H1 (cell line): Measurements from ENCODE around the gene MVD. TPM values are rescaled to one million over a fixed set of nuclear protein-coding genes. Genes with fewer than 3 reads are reported as not detected.
A peak's percentile ranks its signal among the peaks of the same experiment; 100 is the strongest.

Experiments
- BACH1 ChIP-seq: IDR thresholded peaks from 2 replicates; pipeline ENCODE4 v1.6.1; 2012; ENCODE audit warnings: low read length, improper control_type of control experiment
- CBX5 ChIP-seq: fragments of 300-800, 300-1000 bp; sonication (generic); IDR thresholded peaks from 2 replicates; pipeline ENCODE4 v1.7.1; 2016; ENCODE audit warnings: antibody characterized with exemption, low read length, low read depth
- GABPA ChIP-seq: IDR thresholded peaks from 2 replicates; pipeline ENCODE4 v1.6.1; 2011; ENCODE audit warnings: mild to moderate bottlenecking, low read length, moderate library complexity, borderline replicate concordance; ENCODE audit not compliant: insufficient read depth
- NANOG ChIP-seq: IDR thresholded peaks from 2 replicates; pipeline ENCODE4 v1.6.1; 2011; ENCODE audit warnings: low read length, low read depth, mild to moderate bottlenecking, inconsistent platforms; ENCODE audit not compliant: insufficient read depth, poor library complexity, severe bottlenecking
- NRF1 ChIP-seq: IDR thresholded peaks from 2 replicates; pipeline ENCODE4 v1.6.1; 2011; ENCODE audit warnings: mild to moderate bottlenecking, low read depth, low read length, improper control_type of control experiment
- PHF8 ChIP-seq: fragments of 200-600 bp; sonication (generic); conservative IDR thresholded peaks from 2 replicates; pipeline ENCODE4 v1.7.1; 2012; ENCODE audit warnings: low read depth, mild to moderate bottlenecking, inconsistent platforms, low read length, moderate library complexity
- POLR2A ChIP-seq, 2 experiments: IDR thresholded peaks; 1 replicate in 1 of 2; 2 replicates in 1 of 2; pipeline ENCODE4 v1.6.1; 2011; ENCODE audit warnings: low read depth in 2 of 2, low read length in 2 of 2, mild to moderate bottlenecking in 2 of 2; ENCODE audit errors: control extremely low read depth in 1 of 2
- RBBP5 ChIP-seq: IDR thresholded peaks from 2 replicates; pipeline ENCODE4 v1.7.1; 2012; ENCODE audit warnings: low read depth, mild to moderate bottlenecking, inconsistent platforms, low read length, moderate library complexity, borderline replicate concordance
- RXRA ChIP-seq: IDR thresholded peaks from 2 replicates; pipeline ENCODE4 v1.6.1; 2011; ENCODE audit warnings: low read depth, mild to moderate bottlenecking, low read length, moderate library complexity; ENCODE audit not compliant: insufficient read depth
- SIRT6 ChIP-seq: IDR thresholded peaks from one replicate; pipeline ENCODE4 v1.7.1; 2012; ENCODE audit warnings: low read length, inconsistent platforms
- SP2 ChIP-seq: IDR thresholded peaks from 2 replicates; pipeline ENCODE4 v1.6.1; 2012; ENCODE audit warnings: mild to moderate bottlenecking, low read length, inconsistent platforms
- TAF1 ChIP-seq: IDR thresholded peaks from 2 replicates; pipeline ENCODE4 v1.6.1; 2011; ENCODE audit warnings: mild to moderate bottlenecking, low read depth, low read length
- TBP ChIP-seq: IDR thresholded peaks from 2 replicates; pipeline ENCODE4 v1.6.1; 2011; ENCODE audit warnings: low read depth, low read length, improper control_type of control experiment
- TCF12 ChIP-seq: IDR thresholded peaks from 2 replicates; pipeline ENCODE4 v1.6.1; 2011; ENCODE audit warnings: low read depth, mild to moderate bottlenecking, low read length
- TEAD4 ChIP-seq: IDR thresholded peaks from 2 replicates; pipeline ENCODE4 v1.6.1; 2012; ENCODE audit warnings: low read depth, low read length, inconsistent platforms, mixed read lengths
- YY1 ChIP-seq: IDR thresholded peaks from 2 replicates; pipeline ENCODE4 v1.6.1; 2011; ENCODE audit warnings: low read depth, mild to moderate bottlenecking, low read length
- polyA plus RNA-seq, 7 experiments: library from polyadenylated mRNA; depleted of rRNA in 3 of 7; stranded (reverse) in 5 of 7; unstranded in 2 of 7; fragments of >200 nt in 5 of 7; fragments of 200-250 nt in 2 of 7; gene quantifications; 1 replicate in 5 of 7; 2 replicates in 1 of 7; 4 replicates in 1 of 7; pipeline versions ENCODE4 v1.2.1 to v1.2.3, GENCODE V29; 2011 to 2013; ENCODE audit warnings: missing spikeins in 2 of 7, mixed read lengths in 2 of 7
- total RNA-seq: library from RNA; stranded (reverse); fragmentation: NEBNext Ultra II Directional; extraction: Animal tissue kit (Norgen Biotek cat#: 25700); gene quantifications from 2 replicates; pipeline ENCODE4 v1.2.1, GENCODE V29; 2021
- TF ChIP-seq, protein P1 (sequence below): IDR thresholded peaks from 2 replicates; pipeline ENCODE4 v1.6.1; 2012; ENCODE audit warnings: low read length, inconsistent platforms
- TF ChIP-seq, protein P2 (sequence below), 3 experiments: IDR thresholded peaks; 1 replicate in 2 of 3; 2 replicates in 1 of 3; pipeline versions ENCODE4 v1.5.1 to v1.6.1; 2011; ENCODE audit warnings: low read length in 3 of 3, mild to moderate bottlenecking in 3 of 3, inconsistent platforms in 2 of 3, low read depth in 1 of 3, moderate library complexity in 1 of 3; ENCODE audit not compliant: insufficient read depth in 1 of 3; ENCODE audit errors: control extremely low read depth in 1 of 3
- TF ChIP-seq, protein P3 (sequence below): IDR thresholded peaks from 2 replicates; pipeline ENCODE4 v1.6.1; 2011; ENCODE audit warnings: low read length, improper control_type of control experiment

Gene MVD
- total and polyA plus RNA-seq, 2 of the 8 experiments (the other 6 are each of a cell fraction or from before 2014, with no cell fraction given) = 47.2 to 77.3 TPM

DNA sequence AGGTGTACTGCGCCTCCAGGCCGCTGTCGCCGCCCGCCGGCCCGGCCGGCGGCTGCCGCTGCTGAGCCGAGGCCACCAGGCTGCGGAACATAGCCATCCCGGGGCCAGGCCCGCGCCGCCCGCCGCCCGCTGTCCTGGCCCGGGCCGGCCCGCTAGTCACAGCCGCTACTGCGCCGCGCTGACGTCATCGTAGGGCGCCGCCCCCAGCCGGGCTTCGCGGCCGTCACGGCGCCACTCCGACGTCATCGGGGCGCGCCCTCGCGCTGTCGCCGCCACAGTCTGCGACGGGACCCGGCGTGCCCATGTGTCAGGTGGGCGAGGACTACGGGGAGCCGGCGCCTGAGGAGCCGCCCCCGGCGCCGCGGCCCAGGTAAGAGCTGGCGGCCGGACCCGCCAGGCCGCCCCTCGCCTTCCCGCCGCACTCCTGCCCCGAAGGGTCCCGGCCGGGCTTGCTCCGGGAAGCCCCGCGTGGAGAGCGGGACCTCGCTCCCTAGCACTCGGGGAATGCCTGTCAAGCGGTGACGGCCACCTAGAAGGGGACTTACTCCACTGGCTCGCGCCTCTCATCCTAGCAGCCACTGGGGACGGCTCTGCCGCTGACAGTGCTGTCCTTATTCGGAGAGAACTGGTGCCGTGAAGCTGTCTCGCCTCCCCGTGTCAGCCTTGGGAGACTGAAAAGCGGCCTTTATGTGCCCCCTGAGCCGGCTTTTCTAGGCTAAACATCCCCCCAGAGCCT lies 43.5 kb upstream of the MVD start, which contains the start of the genes CTU2 and RNF166 (continued):
- TF ChIP-seq NRF1 = no peak
- TF ChIP-seq, protein P1, sequence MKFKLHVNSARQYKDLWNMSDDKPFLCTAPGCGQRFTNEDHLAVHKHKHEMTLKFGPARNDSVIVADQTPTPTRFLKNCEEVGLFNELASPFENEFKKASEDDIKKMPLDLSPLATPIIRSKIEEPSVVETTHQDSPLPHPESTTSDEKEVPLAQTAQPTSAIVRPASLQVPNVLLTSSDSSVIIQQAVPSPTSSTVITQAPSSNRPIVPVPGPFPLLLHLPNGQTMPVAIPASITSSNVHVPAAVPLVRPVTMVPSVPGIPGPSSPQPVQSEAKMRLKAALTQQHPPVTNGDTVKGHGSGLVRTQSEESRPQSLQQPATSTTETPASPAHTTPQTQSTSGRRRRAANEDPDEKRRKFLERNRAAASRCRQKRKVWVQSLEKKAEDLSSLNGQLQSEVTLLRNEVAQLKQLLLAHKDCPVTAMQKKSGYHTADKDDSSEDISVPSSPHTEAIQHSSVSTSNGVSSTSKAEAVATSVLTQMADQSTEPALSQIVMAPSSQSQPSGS = 0 out of 2 replicates have a peak, but pooled peaks have one; percentile 37
- no peak for TF ChIP-seq SIRT6
- peak; percentile 91; the same call in 1 of the 2 replicates for TF ChIP-seq RBBP5
- TF ChIP-seq CBX5 = no peak
- TF ChIP-seq SP2 = no peak
- TF ChIP-seq POLR2A (IDR thresholded peaks at IDR 0.05; ENCODE audit: control extremely low read depth in 1 of 2, low read depth in 2 of 2, low read length in 2 of 2) = peak in 1 of 2 experiments; percentile 74; a peak in 2 of 3 replicates
- peak; percentile 40; the same call in 1 of the 2 replicates for TF ChIP-seq TBP
- no peak for TF ChIP-seq TCF12
- TF ChIP-seq PHF8 = peak; percentile 78
- no peak for TF ChIP-seq BACH1
- peak; percentile 24 for TF ChIP-seq NANOG
- no peak for TF ChIP-seq RXRA
- TF ChIP-seq TAF1 = peak; percentile 56
- TF ChIP-seq YY1 = 0 out of 2 replicates have a peak, but pooled peaks have one; percentile 19
- TF ChIP-seq GABPA = peak; percentile 58; the same call in 1 of the 2 replicates
- TF ChIP-seq, protein P2, sequence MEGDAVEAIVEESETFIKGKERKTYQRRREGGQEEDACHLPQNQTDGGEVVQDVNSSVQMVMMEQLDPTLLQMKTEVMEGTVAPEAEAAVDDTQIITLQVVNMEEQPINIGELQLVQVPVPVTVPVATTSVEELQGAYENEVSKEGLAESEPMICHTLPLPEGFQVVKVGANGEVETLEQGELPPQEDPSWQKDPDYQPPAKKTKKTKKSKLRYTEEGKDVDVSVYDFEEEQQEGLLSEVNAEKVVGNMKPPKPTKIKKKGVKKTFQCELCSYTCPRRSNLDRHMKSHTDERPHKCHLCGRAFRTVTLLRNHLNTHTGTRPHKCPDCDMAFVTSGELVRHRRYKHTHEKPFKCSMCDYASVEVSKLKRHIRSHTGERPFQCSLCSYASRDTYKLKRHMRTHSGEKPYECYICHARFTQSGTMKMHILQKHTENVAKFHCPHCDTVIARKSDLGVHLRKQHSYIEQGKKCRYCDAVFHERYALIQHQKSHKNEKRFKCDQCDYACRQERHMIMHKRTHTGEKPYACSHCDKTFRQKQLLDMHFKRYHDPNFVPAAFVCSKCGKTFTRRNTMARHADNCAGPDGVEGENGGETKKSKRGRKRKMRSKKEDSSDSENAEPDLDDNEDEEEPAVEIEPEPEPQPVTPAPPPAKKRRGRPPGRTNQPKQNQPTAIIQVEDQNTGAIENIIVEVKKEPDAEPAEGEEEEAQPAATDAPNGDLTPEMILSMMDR (IDR thresholded peaks at IDR 0.05; ENCODE audit: control extremely low read depth in 1 of 3, insufficient read depth in 1 of 3, low read depth in 1 of 3, low read length in 3 of 3) = no peak
- TF ChIP-seq, protein P3, sequence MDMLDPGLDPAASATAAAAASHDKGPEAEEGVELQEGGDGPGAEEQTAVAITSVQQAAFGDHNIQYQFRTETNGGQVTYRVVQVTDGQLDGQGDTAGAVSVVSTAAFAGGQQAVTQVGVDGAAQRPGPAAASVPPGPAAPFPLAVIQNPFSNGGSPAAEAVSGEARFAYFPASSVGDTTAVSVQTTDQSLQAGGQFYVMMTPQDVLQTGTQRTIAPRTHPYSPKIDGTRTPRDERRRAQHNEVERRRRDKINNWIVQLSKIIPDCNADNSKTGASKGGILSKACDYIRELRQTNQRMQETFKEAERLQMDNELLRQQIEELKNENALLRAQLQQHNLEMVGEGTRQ = peak; percentile 65
- TF ChIP-seq TEAD4 = no peak
